PC-3 (cell line): ENCODE results near the gene UBE4A.

Source experiments
- EZH2 ChIP-seq: fragments of 300-600 bp; sonication (generic); IDR thresholded peaks from one replicate; pipeline ENCODE4 v1.6.1; 2017; ENCODE audit warnings: antibody characterized with exemption, mild to moderate bottlenecking, low read length; ENCODE audit not compliant: unreplicated experiment
- EZH2phosphoT487 ChIP-seq: fragments of 300-600 bp; sonication (generic); IDR thresholded peaks from 2 replicates; pipeline ENCODE4 v1.6.1; 2018; ENCODE audit warnings: mild to moderate bottlenecking, antibody characterized with exemption, low read length, borderline replicate concordance
- TF ChIP-seq, protein P1 (sequence below): fragments of 300-600 bp; sonication (generic); conservative IDR thresholded peaks from 2 replicates; pipeline ENCODE4 v1.5.1; 2017; ENCODE audit warnings: antibody characterized with exemption, low read depth, mild to moderate bottlenecking, low read length

DNA sequence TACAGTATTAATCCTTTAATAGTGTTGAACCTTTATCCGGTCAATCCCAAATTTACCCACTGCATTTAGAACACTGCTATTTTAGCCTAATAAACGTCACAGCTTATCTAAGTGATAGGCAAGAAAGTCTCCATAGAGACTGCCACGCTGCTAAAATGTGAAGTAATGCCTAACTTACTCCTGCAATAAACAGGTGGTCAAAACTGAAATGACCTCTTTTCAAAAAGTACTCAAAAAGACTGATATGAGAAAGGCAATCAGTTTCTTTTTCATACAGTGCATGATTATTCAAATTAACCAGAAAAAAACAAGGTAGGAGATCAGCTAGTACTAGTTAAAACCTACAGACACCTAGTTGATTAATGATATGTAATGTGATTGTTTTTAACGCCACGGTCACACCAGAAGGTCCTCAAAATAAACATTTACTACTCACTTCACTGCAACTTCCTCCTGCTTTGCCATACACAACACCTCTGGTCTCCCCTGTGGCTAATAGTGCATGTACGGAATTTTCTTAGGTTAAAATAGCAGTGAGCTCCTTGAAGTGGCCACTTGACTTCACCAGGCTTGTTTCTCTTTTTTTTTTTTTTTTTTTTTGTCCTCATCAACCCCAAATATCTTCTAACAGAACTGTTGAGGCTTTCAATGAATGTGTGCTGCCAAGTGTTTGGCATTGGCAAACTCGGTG is 50.8 kb downstream of the UBE4A start:
- TF ChIP-seq, protein P1, sequence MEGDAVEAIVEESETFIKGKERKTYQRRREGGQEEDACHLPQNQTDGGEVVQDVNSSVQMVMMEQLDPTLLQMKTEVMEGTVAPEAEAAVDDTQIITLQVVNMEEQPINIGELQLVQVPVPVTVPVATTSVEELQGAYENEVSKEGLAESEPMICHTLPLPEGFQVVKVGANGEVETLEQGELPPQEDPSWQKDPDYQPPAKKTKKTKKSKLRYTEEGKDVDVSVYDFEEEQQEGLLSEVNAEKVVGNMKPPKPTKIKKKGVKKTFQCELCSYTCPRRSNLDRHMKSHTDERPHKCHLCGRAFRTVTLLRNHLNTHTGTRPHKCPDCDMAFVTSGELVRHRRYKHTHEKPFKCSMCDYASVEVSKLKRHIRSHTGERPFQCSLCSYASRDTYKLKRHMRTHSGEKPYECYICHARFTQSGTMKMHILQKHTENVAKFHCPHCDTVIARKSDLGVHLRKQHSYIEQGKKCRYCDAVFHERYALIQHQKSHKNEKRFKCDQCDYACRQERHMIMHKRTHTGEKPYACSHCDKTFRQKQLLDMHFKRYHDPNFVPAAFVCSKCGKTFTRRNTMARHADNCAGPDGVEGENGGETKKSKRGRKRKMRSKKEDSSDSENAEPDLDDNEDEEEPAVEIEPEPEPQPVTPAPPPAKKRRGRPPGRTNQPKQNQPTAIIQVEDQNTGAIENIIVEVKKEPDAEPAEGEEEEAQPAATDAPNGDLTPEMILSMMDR: no peak
- no peak for TF ChIP-seq EZH2
- TF ChIP-seq EZH2phosphoT487: no peak
